Fibroblast of lung (primary cell): ENCODE measurements around the gene OS9. TPM values are rescaled to one million over a fixed set of nuclear protein-coding genes. Genes with fewer than 3 reads are reported as not detected.
A peak's percentile ranks its signal among the peaks of the same experiment; 100 is the strongest.

Experiments used
- DNase-seq, 2 donors: peaks; one replicate each; pipeline versions ENCODE4 v3.0.0 to v3.0.0-alpha.2; 2010; ENCODE audit warnings: low read depth in 2 of 2
- H2AFZ ChIP-seq: 2 replicates; pipeline ENCODE4 v1.5.1; 2012; ENCODE audit warnings: low read length, control low read depth, inconsistent platforms
- H3K27ac ChIP-seq: 2 replicates; pipeline ENCODE4 v1.5.1; 2011; ENCODE audit warnings: low read length, control low read depth; ENCODE audit not compliant: insufficient read depth
- H3K27me3 ChIP-seq: 2 replicates; pipeline ENCODE4 v1.5.1; 2011; ENCODE audit warnings: mild to moderate bottlenecking, low read length; ENCODE audit not compliant: control insufficient read depth, insufficient read depth
- H3K36me3 ChIP-seq: 2 replicates; pipeline ENCODE4 v1.5.1; 2011; ENCODE audit warnings: low read length; ENCODE audit not compliant: control insufficient read depth, insufficient read depth
- H3K4me1 ChIP-seq: 2 replicates; pipeline ENCODE4 v1.5.1; 2011; ENCODE audit warnings: low read length; ENCODE audit not compliant: control insufficient read depth, insufficient read depth; ENCODE audit errors: extremely low read depth
- H3K4me2 ChIP-seq: 2 replicates; pipeline ENCODE4 v1.5.1; 2011; ENCODE audit warnings: low read length, control low read depth; ENCODE audit not compliant: insufficient read depth; ENCODE audit errors: extremely low read depth
- H3K4me3 ChIP-seq, 4 experiments: fragments of 200-600 bp in 1 of 4; sonication (generic) in 1 of 4; replicated peaks in 1 of 4; 2 replicates each; pipeline ENCODE4 v1.5.1; 2011 to 2016; ENCODE audit warnings: low read length in 4 of 4, low read depth in 3 of 4, mild to moderate bottlenecking in 3 of 4, control low read depth in 2 of 4, inconsistent platforms in 1 of 4, mixed read lengths in 1 of 4; ENCODE audit not compliant: insufficient read depth in 1 of 4; ENCODE audit errors: control extremely low read depth in 1 of 4
- H3K79me2 ChIP-seq: 2 replicates; pipeline ENCODE4 v1.5.1; 2012; ENCODE audit warnings: mild to moderate bottlenecking, low read length, inconsistent platforms; ENCODE audit not compliant: control insufficient read depth, insufficient read depth
- H3K9ac ChIP-seq: 2 replicates; pipeline ENCODE4 v1.5.1; 2011; ENCODE audit warnings: mild to moderate bottlenecking, low read length, control low read depth; ENCODE audit not compliant: insufficient read depth
- H3K9me3 ChIP-seq: 2 replicates; pipeline ENCODE4 v1.5.1; 2012; ENCODE audit warnings: low read depth, low read length; ENCODE audit not compliant: control insufficient read depth, insufficient read depth
- H4K20me1 ChIP-seq: 2 replicates; pipeline ENCODE4 v1.5.1; 2011; ENCODE audit warnings: low read length; ENCODE audit not compliant: control insufficient read depth, insufficient read depth; ENCODE audit errors: extremely low read depth
- EZH2 ChIP-seq: IDR thresholded peaks from 2 replicates; pipeline ENCODE4 v1.5.1; 2012; ENCODE audit warnings: low read length, control low read depth, mild to moderate bottlenecking; ENCODE audit errors: missing control alignments
- polyA plus RNA-seq, 2 donors: library from polyadenylated mRNA; depleted of rRNA in 1 of 2; stranded (reverse) in 1 of 2; unstranded in 1 of 2; fragments of >200 nt; gene quantifications; 2 replicates each; pipeline ENCODE4 v1.2.1, GENCODE V29; 2011 to 2012; ENCODE audit warnings: missing spikeins in 1 of 2
- total RNA-seq: library from RNA; depleted of rRNA; stranded (reverse); fragments of >200 nt; gene quantifications from 2 replicates; pipeline ENCODE4 v1.2.1, GENCODE V29; 2014
- TF ChIP-seq, protein P1 (sequence below), 2 donors: IDR thresholded peaks in 1 of 2; conservative IDR thresholded peaks in 1 of 2; 1 replicate in 1 of 2; 2 replicates in 1 of 2; pipeline ENCODE4 v1.5.1; 2011 to 2012; ENCODE audit warnings: low read length in 2 of 2, control low read depth in 1 of 2, inconsistent platforms in 1 of 2, low read depth in 1 of 2, mild to moderate bottlenecking in 1 of 2

The OS9 gene
- total and polyA plus RNA-seq, 2 donors (not counting 1 experiment from before 2014, with no cell fraction given), result 170 to 316 TPM

DNA sequence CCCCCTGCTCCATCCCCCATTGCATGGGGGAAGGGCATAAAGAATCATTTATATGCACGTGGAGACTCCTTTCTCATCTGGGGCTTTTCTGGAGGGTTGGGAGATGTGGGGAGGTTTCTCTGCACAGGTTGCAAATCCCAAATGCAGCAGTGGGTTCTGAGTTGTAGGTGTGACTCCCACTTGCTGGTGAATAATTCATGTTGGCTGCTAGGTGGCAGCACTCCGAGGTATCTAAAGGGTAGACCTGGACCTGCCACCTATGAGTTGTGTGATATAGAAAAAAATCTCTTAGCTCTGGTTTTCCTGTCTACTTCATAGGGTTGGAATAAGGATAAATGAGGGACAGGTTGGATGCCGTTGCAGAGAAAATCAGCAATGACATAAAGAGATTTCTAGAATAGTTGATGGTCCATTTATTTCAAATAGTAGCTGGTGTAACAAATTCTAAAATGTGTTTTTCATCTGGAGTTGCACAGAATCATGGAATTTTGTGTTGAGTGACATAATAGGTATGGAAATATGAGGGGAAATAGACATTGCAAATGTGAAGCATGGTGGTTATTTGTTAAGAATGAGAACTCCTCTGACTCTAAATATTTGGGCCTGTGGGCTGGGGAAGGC, 65.5 kb downstream of the OS9 start:
- Histone ChIP-seq H3K27me3 (peaks cover 13% of the 10 kb centered on the region), H3K9me3 (no peaks in the 10 kb centered on the region), H3K36me3 (no peaks in the 10 kb centered on the region), H3K4me1 (peaks cover 2% of the 10 kb centered on the region), H3K4me2 (no peak overlapping the region), H3K27ac (no peak overlapping the region), H4K20me1 (no peaks in the 10 kb centered on the region), H3K4me3 (no peak overlapping the region), H3K9ac (no peak overlapping the region), H3K79me2 (no peaks in the 10 kb centered on the region), H2AFZ (no peak overlapping the region)
- DNase-seq, result peak in 1 of 2 donors; percentile 20
- TF ChIP-seq EZH2, result no peak
- TF ChIP-seq, protein P1, sequence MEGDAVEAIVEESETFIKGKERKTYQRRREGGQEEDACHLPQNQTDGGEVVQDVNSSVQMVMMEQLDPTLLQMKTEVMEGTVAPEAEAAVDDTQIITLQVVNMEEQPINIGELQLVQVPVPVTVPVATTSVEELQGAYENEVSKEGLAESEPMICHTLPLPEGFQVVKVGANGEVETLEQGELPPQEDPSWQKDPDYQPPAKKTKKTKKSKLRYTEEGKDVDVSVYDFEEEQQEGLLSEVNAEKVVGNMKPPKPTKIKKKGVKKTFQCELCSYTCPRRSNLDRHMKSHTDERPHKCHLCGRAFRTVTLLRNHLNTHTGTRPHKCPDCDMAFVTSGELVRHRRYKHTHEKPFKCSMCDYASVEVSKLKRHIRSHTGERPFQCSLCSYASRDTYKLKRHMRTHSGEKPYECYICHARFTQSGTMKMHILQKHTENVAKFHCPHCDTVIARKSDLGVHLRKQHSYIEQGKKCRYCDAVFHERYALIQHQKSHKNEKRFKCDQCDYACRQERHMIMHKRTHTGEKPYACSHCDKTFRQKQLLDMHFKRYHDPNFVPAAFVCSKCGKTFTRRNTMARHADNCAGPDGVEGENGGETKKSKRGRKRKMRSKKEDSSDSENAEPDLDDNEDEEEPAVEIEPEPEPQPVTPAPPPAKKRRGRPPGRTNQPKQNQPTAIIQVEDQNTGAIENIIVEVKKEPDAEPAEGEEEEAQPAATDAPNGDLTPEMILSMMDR (conservative IDR thresholded peaks at IDR 0.05 in 1 of 2, IDR thresholded peaks at IDR 0.05 in 1 of 2; ENCODE audit: low read depth in 1 of 2, low read length in 2 of 2), result peak; percentile 18 to 43

DNA sequence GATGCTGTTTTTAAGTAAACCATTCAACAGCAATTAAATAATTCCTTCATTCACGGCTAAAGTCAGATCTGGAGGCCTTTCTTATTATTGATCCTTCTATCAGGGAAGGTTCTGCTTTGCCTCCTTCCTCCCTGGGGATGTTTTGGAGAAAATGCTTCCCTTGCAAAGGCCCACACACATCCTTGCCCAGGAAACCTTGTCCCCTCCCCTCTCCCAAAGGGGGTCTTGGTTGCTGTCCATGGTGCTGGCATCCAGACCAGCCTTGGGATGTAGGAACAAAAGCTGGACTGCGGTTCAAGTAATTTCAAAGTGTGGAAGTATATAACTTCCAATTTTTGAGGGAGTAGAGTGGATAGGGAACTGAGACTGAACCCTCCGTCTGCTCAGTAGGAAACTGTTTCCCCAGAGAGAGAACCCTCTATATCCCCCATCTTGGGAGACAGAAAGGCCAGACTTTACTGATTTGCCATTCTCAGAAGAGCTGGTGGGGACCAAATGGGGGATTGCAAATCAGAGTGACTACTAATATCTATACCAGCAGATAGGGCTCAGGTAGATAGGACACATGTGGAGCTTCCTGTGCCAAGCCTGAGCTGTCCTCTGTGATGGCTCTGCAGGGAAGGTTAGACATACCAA, 66.5 kb downstream of the OS9 start:
- TF ChIP-seq EZH2, result no peak
- TF ChIP-seq, protein P1 (conservative IDR thresholded peaks at IDR 0.05 in 1 of 2, IDR thresholded peaks at IDR 0.05 in 1 of 2; ENCODE audit: low read depth in 1 of 2, low read length in 2 of 2), result no peak
- Histone ChIP-seq H3K4me3 (no peak overlapping the region), H3K27me3 (peaks cover 20% of the 10 kb centered on the region)

DNA sequence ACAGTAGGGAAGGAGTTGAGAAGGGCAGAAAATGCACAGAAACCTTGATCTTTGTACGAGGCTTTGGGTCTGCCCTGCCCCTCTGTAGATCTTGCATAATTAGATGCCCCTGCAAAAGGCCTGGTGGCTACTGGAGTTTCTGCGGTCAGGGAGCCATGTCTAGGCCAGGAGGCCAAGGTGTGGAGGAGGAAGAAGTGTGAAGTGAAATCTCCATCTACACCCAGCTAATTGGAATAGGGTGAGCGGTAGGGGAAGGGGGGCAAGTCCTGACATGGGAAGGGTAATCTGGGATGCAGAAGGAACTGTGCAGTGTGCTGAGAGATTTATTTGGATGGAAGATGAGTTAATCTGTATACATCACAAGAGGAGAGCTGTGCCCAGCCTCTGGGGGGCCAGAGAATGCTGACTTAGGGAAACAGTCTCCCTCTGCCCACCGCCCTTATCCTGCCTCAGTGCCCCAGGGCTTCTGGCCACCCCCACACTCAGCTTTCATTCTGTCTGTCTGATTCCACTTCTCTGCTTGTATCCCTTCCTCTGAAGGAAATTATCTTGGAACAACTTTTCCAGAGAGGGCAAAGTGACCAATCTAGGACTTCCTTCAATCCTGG, 67.6 kb downstream of the OS9 start:
- H3K4me3 ChIP-seq, result no peak overlapping the region
- peaks cover 9% of the 10 kb centered on the region for H3K4me1 ChIP-seq
- no peak overlapping the region for H3K9ac ChIP-seq
- H3K4me2 ChIP-seq, result no peak overlapping the region
- peaks cover 27% of the 10 kb centered on the region for H3K27me3 ChIP-seq
- no peaks in the 10 kb centered on the region for H3K36me3 ChIP-seq
- no peak for TF ChIP-seq EZH2
- TF ChIP-seq, protein P1 (conservative IDR thresholded peaks at IDR 0.05 in 1 of 2, IDR thresholded peaks at IDR 0.05 in 1 of 2; ENCODE audit: low read depth in 1 of 2, low read length in 2 of 2), result no peak
- no peaks in the 10 kb centered on the region for H3K79me2 ChIP-seq
- H4K20me1 ChIP-seq, result no peaks in the 10 kb centered on the region
- no peak overlapping the region for H3K27ac ChIP-seq
- H3K9me3 ChIP-seq, result no peaks in the 10 kb centered on the region
- DNase-seq, result no peak
- H2AFZ ChIP-seq, result no peak overlapping the region

More for the DNA sequence above, 66.5 kb downstream of the OS9 start:
- H3K36me3 ChIP-seq, result no peaks in the 10 kb centered on the region
- no peak overlapping the region for H3K27ac ChIP-seq
- no peak for DNase-seq
- peaks cover 3% of the 10 kb centered on the region for H3K4me1 ChIP-seq
- H3K79me2 ChIP-seq, result no peaks in the 10 kb centered on the region
- H3K4me2 ChIP-seq, result no peak overlapping the region
- no peaks in the 10 kb centered on the region for H4K20me1 ChIP-seq
- H3K9me3 ChIP-seq, result no peaks in the 10 kb centered on the region
- H3K9ac ChIP-seq, result no peak overlapping the region
- H2AFZ ChIP-seq, result no peak overlapping the region
